Activated CD4-positive, alpha-beta T cell treated with anti-CD3 and anti-CD28 coated beads, Interleukin-2, amount 10 ng/mL, durations not matched to agents 24 days and 14 days (primary cell): ENCODE data around the gene RAB4B. TPM values are rescaled to one million over a fixed set of nuclear protein-coding genes. Genes with fewer than 3 reads are reported as not detected.
"Not testable (repeated sequence)": the region's sequence is repeated elsewhere in the genome, so short reads cannot be mapped to it uniquely, and the experiment has no call there.

Source experiments
- DNase-seq: peaks from one replicate; pipeline ENCODE4 v3.0.0; 2022
- H3K27ac Mint-ChIP-seq: one replicate; pipeline ENCODE4 v1.8.0; 2022; ENCODE audit warnings: mild to moderate bottlenecking, mixed read lengths
- H3K27me3 Mint-ChIP-seq: one replicate; pipeline ENCODE4 v1.8.0; 2022; ENCODE audit warnings: mixed read lengths
- H3K36me3 Mint-ChIP-seq: one replicate; pipeline ENCODE4 v1.8.0; 2022; ENCODE audit warnings: low read depth, mild to moderate bottlenecking, mixed read lengths
- H3K4me1 Mint-ChIP-seq: one replicate; pipeline ENCODE4 v1.8.0; 2021; ENCODE audit warnings: mixed read lengths
- H3K4me3 Mint-ChIP-seq: one replicate; pipeline ENCODE4 v1.8.0; 2022; ENCODE audit warnings: mild to moderate bottlenecking, moderate library complexity, mixed read lengths
- H3K9me3 Mint-ChIP-seq: one replicate; pipeline ENCODE4 v1.8.0; 2021; ENCODE audit warnings: mixed read lengths
- intact Hi-C: fragments of 100-400 bp; cut with micrococcal nuclease; formaldehyde crosslinking; loops from one replicate; pipeline ENCODE4 v1.15.1; 2023
- total RNA-seq: library from RNA; stranded (reverse); gene quantifications from 2 replicates; pipeline ENCODE4 v1.2.3, GENCODE V29; 2022

RAB4B gene
- total RNA-seq, 1 donor from 2014 or later: 36.3 TPM

DNA sequence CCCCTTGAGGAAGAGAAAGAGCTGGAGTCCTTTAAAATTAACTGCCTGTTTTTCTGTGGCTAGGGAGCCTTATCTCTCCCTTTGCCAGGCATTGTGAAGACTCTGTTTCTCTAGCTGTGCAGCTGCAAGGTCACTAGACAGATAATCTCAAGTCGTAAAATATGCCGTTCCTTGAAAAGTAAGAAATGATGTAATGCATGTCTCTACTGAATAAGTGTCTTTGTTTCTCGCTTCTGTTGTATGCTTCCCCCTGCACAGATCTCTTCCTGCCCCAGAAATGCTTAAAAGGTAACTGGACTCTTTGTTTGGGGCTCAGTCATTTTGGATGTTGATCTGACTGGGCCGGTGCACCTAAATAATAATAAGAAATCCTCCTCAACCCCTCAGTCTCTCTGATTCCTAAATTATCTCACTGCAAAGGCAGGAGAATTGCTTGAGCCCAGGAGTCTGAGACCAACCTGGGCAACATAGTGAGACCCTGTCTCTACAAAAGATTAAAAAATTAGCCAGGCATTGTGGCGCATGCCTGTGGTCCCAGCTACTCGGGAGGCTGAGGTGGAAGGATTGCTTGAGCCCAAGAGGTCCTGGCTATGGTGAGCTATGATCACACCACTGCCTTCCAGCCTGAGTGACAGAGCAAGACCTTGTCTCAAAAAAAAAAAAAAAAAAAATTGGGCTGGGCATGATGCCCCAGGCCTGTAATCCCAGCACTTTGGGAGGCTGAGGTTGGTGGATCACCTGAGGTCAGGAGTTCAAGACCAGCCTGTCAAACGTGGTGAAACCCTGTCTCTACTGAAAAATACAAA is 55.9 kb downstream of the RAB4B start:
- H3K4me3 Mint-ChIP-seq, intact Hi-C loops: not testable (repeated sequence)

DNA sequence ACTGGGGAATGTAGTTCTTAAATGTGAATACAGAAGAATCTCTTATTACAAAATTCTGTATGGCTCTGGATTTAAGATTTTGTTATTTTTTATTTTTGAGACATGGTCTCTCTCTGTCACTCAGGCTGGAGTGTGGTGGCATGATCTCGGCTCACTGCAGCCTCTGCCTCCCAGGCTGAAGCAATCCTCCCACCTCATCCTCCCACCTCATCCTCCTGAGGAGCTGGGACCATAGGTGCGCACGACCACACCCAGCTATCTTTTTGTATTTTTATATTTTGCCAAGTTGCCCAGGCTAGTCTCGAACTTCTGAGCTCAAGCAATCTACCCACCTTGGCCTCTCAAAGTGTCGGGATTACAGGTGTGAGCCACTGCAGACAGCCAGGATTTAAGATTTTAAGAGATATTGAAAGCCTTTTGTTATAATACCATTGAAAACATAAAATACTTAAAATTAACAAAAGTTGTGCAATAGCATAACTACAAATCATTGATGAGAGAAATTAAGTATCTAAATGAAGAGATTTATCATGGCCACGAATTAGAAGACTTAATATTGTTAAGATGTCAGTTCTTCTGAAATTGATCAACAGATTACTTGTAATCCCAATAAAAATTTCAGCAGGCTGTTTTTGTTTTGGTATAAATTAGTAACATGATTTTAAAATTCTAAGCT is 58.8 kb downstream of the RAB4B start:
- no peak for DNase-seq
- peaks cover 4% of the 10 kb centered on the region for H3K9me3 Mint-ChIP-seq
- peaks cover 6% of the 10 kb centered on the region for H3K4me1 Mint-ChIP-seq
- intact Hi-C loops: no loop called here
- H3K27ac Mint-ChIP-seq: no peak overlapping the region
- no peak overlapping the region for H3K4me3 Mint-ChIP-seq
- H3K36me3 Mint-ChIP-seq: peaks cover 2% of the 10 kb centered on the region
- H3K27me3 Mint-ChIP-seq: peaks cover 23% of the 10 kb centered on the region

More for the DNA sequence above, 55.9 kb downstream of the RAB4B start:
- H3K36me3 Mint-ChIP-seq, H3K27ac Mint-ChIP-seq, H3K9me3 Mint-ChIP-seq, H3K4me1 Mint-ChIP-seq, H3K27me3 Mint-ChIP-seq, DNase-seq: not testable (repeated sequence)

DNA sequence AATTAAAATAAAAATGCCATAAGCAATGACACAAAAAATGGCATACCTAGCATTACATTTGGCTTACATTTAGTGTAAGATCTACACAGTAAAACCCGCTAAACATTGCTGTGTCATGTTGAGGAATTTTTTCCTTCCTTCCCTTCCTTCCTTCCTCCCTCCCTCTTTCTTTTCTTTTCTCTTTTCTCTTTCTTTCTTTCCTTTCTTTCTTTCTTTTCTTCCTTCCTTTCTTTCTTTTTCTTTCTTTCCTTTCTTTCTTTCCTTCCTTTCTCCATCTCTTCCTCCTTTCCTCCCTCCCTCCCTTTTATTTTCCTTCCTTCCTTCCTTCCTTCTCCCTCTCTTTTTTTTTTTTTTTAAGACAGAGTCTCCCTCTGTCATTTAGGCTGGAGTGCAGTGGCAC is 60.4 kb downstream of the RAB4B start:
- H3K27ac Mint-ChIP-seq, DNase-seq, H3K36me3 Mint-ChIP-seq, intact Hi-C loops, H3K4me1 Mint-ChIP-seq, H3K4me3 Mint-ChIP-seq, H3K9me3 Mint-ChIP-seq: not testable (repeated sequence)
- peaks cover 23% of the 10 kb centered on the region for H3K27me3 Mint-ChIP-seq

DNA sequence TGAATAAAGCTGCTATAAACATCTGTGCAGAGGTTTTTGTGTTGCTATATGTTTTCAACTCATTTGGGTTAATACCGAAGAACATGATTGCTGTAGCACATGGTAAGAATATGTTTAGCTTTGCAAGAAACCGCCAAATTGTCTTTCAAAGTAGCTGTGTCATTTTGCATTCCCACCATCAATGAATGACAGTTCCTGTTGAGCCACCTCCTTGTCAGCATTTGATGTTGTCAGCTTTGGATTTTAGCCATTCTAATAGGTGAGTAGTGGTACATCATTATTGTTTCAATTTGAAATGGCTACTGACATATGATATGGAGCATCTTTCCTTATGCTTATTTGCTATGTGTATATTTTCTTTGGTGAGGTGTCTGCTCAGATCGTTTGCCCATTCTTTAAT is 64.0 kb downstream of the RAB4B start:
- peaks cover 28% of the 10 kb centered on the region for H3K27me3 Mint-ChIP-seq
- intact Hi-C loops, H3K36me3 Mint-ChIP-seq, DNase-seq, H3K4me3 Mint-ChIP-seq, H3K9me3 Mint-ChIP-seq, H3K27ac Mint-ChIP-seq: not testable (repeated sequence)
- H3K4me1 Mint-ChIP-seq: peaks cover 11% of the 10 kb centered on the region

DNA sequence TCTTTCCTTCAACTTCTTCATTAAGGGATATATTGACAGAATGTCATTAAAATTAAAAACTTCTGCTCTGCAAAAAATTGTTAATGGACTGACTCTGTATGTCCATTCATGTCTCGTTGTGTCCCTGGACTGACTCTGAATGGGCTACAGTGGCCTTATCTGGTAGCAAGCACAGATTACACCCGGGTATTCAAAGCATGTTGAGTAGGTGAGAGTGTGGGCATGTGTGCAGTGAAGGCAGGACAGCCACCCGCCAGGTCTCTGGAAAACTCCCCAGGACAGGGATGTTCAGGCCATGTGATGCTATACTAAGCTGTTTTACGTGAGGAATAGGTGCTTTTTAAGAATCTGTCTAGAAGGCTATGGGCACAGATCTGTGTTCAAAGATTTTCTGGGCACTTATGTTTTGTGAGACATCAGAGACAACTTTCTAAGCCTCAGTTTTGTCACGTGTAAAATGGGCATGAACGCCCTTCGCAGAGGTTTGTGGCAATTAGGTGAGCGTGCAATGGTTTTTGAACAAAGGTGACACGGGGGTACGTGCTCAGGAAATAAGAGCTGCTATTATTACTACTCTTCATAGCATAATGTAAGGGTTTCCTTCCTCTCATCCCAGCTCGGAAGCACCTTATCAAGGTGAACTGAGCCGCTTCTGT is 65.1 kb downstream of the RAB4B start:
- not testable (repeated sequence) for DNase-seq

DNA sequence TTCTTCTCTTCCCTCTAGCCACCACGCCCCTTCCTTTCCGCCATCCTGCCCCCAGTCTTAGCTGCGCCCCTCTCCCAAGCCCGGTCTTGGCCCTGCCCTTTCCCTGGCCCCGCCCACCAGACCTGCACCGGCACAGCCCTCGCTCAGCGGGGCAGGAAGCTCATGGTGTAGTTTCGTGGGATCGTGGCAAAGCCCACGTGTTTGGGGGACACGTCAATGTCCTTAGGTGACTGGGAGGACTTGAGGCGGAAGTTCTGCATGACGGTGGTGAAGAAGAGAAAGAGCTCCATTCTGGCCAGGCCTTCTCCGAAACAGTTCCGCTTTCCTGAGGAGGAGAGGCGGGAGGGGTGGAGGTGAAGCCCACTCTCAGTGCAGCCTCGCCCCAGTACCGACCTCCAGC is 65.6 kb downstream of the RAB4B start:
- Mint-ChIP-seq H3K4me3 (peak overlapping the region; percentile 75), H3K4me1 (peaks cover 11% of the 10 kb centered on the region), H3K27me3 (peaks cover 42% of the 10 kb centered on the region), H3K27ac (peak overlapping the region; percentile 76)
- DNase-seq: peak; percentile 92
- H3K36me3 Mint-ChIP-seq, intact Hi-C loops, H3K9me3 Mint-ChIP-seq: not testable (repeated sequence)

More for the DNA sequence above, 65.1 kb downstream of the RAB4B start:
- H3K36me3 Mint-ChIP-seq, intact Hi-C loops, H3K9me3 Mint-ChIP-seq: not testable (repeated sequence)
- peaks cover 39% of the 10 kb centered on the region for H3K27me3 Mint-ChIP-seq
- peak overlapping the region; percentile 76 for H3K27ac Mint-ChIP-seq
- H3K4me1 Mint-ChIP-seq: peaks cover 11% of the 10 kb centered on the region
- peak overlapping the region; percentile 75 for H3K4me3 Mint-ChIP-seq

Other genes starting within 250 kb of the RAB4B start
- gene SHKBP1, start 201.4 kb upstream of the RAB4B start, total RNA-seq: 111 and 113 TPM in 2 replicates
- gene LTBP4, start 176.9 kb upstream of the RAB4B start, total RNA-seq: 123 and 126 TPM in 2 replicates
- gene NUMBL, start 87.6 kb upstream of the RAB4B start, total RNA-seq: 18.9 and 24.2 TPM in 2 replicates
- gene COQ8B, start 61.4 kb upstream of the RAB4B start, total RNA-seq: 32.5 and 33.4 TPM in 2 replicates
- 7.7 and 8.6 TPM in 2 replicates for gene ITPKC, start 61.1 kb upstream of the RAB4B start, total RNA-seq
- gene ACTMAP, start 27.8 kb upstream of the RAB4B start, total RNA-seq: 8.6 and 9.4 TPM in 2 replicates
- gene SNRPA, start 27.0 kb upstream of the RAB4B start, total RNA-seq: 268 and 273 TPM in 2 replicates
- gene MIA, start 2.7 kb upstream of the RAB4B start, total RNA-seq: 0.56 TPM in 1 of 2 replicates, not detected in the other
- 88.9 and 94.4 TPM in 2 replicates for gene EGLN2, start 20.9 kb downstream of the RAB4B start, total RNA-seq
- not detected in 2 replicates for gene CYP2A6, start 72.2 kb downstream of the RAB4B start, total RNA-seq
- not detected in 2 replicates for gene CYP2A7, start 104.0 kb downstream of the RAB4B start, total RNA-seq
- not detected in 2 replicates for gene CYP2B6, start 213.0 kb downstream of the RAB4B start, total RNA-seq